ENCODE results near the gene WDR90.
"Not testable (repeated sequence)": the region's sequence is repeated elsewhere in the genome, so short reads cannot be mapped to it uniquely, and the experiment has no call there.

Gene WDR90

DNA sequence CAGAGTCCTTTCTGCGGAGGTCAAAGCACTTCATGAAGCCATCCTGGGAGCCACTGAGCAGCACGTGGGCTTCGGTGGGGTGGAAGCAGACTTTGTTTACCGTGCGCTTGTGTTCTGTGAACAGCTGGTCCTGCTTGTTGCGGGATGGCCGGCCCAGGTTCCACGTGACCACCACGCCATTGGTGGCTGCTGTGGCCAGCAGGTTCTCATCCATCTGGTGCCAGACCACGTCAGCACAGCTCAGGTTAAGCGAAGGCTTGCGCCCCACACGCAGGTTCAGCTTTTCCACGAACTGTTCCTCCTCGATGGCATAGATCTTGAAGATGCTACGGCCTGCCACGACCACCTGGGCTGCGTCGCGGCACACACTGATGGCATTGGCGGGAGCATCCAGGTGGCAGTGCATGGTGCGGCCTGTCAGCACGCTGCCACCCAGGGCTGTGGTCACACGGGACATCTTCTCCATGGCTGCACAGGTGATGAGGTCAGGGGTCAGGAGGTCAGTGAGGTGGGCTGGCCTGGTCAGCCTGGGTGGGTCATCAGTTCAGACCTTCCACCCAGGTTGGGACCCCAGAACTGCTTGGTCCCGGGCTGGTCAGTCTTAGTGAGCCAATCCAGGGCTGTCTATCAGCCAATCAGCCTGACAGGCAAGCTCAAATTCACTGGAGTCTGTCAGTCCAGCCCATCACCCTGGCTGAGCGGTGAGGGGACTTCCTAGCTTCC lies 40.2 kb downstream of the WDR90 start:
- no peak for ATAC-seq

DNA sequence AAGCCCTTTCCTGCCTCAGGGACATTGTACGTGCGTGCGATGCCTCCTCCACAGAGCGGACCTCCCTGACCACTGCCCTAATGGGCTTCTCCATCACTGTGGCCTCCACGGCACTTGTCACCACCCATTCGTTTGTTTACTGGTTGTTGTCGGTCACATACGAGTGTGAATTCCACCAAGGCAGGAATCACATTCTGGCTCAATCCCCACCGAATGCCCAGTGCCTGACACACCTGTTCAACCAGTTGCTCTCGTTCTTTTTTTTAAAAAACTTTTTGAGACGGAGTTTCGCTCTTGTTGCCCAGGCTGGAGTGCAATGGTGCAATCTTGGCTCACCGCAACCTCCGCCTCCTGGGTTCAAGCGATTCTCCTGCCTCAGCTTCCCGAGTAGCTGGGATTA lies 42.1 kb downstream of the WDR90 start:
- not testable (repeated sequence) for DNase-seq, ATAC-seq

More for the DNA sequence above, 40.2 kb downstream of the WDR90 start:
- no peak for DNase-seq

GRCh38 chr16:692356-693108 lies 43.4 kb downstream of the WDR90 start:
- ATAC-seq, result no peak
- DNase-seq, result no peak

DNA sequence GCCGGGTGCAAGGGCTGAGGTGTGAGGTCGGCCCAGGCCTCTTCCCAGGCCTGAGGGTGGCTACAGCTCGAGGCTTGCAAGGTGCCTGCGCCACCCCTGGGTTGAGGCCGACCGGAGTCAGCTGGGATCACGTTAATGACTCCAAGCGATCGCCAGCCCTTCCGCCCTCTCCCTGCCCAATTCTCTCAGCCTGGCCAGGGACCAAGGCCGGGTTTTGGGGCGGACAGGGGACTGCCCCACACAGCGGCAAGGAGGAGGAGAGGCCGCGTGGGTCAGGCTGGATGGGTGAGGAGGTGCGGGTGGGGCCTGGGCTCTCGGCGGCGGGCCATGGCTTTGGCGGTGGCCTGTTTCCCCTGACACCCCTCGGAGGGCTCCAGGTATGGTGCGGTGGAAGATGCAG lies 44.2 kb downstream of the WDR90 start:
- ATAC-seq (no peak), DNase-seq (no peak)

DNA sequence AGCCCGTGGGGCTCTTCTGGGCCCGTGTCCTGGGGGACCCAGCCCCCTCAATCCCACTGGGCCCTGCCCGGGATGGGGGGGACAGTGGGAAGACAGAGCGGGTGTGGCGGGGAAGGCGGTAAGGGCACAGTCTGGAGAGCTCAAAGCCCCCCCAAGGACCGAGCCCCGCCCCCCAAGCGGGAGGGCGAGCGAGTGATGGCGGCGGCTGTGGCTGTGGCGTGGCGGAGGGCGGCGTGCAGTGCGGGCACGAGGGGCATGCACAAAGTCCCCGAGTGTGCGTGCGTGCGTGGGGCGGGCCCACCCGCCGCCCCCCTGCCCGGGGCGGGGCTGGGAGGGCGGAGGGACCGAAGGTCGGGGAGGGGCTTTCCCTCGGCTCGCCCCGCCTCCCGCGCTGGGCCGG lies 44.6 kb downstream of the WDR90 start:
- DNase-seq (no peak), ATAC-seq (no peak)

GRCh38 chr16:694187-694862 lies 45.2 kb downstream of the WDR90 start:
- ATAC-seq, result no peak

DNA sequence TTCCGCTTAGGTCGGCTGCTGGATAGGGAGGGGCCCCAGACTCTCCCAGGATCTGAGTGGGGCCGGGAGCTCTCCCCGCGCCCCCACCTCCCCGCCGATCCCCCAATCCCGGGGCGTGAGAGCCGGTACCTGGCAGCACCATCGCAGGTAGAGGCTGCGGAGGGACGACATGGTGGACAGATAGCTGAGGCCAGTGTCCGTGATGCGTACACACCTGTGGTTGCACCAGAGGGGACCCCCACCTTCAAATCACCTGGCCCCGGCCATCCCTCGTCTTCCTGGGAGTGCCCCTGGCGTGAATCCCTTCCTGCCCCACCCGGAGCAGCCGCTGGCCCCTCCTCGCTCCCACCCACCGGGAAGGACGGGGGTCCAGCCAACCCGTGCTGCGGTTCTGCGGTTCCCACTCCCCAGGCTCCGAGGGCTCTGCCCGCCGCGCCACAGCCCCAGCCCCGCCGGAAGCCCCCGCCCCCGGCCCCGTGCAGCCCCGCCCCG lies 45.7 kb downstream of the WDR90 start:
- DNase-seq (no peak), ATAC-seq (no peak)

More at GRCh38 chr16:694187-694862, 45.2 kb downstream of the WDR90 start:
- DNase-seq, result no peak

DNA sequence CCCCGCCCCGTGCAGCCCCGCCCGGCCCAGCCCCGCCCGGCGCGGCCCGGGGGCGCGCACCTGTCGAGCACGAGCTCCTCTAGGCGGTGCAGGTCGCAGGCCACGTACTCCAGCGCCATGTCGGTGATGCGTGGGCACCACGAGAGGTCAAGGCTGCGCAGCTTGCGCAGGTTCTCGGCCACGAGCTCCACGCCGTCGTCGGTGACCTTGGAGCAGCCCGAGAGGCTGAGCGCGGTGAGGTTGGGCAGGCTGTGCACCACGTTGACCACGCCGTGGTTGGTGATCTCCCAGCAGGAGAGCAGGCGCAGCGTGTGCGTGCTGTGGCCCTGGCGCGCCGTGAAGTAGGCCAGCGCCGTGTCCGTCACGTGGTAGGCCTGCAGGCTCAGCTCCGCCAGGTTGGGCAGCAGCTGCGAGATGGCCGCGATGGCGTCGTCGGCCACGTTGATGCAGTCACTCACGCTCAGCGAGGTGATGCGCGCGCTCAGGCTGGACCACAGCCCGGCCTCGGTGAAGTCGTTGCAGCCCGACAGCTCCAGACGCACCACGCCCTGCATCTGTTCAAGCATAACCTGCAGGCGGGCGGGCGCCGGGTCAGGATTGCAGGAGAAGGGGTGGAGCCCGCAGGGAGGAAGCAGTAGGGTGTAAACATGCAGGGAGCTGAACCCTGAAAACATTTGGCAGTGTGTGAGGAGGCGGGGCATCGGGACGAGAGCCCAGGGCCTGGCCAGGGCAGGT lies 46.4 kb downstream of the WDR90 start:
- ATAC-seq (peak; percentile 76), DNase-seq (peak; percentile 76)

GRCh38 chr16:698911-699671 lies 49.9 kb downstream of the WDR90 start:
- no peak for ATAC-seq

DNA sequence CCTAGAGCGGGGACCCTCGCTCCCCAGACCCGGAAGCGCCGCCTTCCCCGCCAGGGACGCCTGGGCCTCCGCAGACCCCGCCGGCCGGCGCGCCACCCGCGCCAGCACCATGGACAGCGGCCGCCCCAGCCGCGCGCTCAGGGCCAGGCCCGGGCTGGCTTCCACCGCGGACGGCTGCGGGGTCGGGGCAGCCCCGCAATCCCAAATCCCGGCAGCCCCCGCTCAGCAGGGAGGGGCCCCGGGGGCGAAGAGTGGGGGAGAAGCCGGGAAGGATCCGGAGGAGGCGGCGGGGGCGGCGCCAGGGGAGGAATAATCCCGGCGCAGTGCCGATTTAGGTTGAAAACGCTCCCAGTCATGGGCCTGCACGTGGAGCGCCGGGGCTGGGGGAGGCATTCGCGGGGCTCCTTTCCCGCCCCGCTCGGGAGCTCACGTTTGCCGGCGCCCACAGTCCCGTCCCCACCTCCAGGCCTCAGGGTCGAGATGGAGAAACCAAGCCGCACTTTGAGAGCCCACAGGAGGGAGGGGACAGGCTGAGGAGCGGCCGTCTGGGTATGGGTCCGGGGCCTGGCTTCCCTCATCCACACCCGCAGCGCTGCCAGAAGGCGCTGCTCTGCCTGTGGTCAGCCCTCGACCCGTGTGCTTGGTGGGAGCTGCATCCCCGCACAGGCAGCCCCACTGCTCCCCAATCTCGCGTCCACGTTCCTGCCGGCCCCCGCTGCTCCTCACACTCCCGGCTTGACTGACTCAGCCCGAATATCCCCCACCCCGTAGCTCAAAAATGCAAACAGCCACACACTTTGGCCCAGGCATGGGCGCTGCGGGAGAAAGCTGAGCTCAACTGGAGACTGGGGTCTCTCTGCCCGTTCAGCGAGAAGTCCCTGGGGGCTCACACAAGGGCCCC lies 51.8 kb downstream of the WDR90 start:
- peak; percentile 62 for DNase-seq
- peak; percentile 42 for ATAC-seq

More at GRCh38 chr16:698911-699671, 49.9 kb downstream of the WDR90 start:
- DNase-seq, result no peak

DNA sequence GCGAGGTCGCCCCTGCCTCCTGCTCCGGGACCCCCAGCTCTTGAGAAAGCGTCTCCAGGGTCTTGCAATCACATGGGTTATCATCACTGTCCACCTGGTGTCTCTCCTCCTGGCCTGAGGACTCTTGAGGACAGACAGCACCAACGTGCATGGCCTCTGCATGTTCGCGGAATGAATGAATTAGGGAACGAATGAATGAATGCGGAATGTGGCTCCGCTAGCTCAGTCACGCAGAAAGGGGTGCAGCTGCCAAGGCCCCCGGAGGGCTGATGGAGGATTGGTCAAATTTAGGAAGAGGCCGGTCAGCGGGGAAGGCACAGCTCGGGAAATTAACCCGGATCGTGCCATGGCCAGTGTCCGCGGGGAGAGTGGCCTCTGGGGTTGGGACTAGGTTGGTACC lies 53.2 kb downstream of the WDR90 start:
- ATAC-seq (no peak), DNase-seq (no peak)

GRCh38 chr16:703406-703805 lies 54.2 kb downstream of the WDR90 start:
- DNase-seq, result no peak
- no peak for ATAC-seq

DNA sequence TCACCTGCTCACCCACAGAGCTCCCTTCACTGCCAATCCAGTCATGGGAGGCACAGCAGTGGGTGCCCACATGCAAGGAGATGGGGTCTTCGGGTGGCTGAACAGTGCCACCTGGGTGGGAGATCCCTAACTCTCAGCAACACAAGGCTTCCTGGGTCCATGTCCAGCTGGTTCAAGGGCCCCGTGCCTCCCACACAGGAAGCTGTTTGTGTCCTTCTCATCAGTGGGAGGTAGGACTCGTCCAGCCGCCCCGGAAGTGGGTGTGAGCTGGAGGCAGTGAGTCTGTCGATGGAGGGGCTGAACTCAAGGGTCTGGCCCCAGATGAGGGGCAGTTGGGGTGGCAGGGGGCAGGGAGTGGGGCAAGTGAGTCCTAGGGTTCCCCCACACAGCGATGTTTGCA lies 54.9 kb downstream of the WDR90 start:
- ATAC-seq (no peak), DNase-seq (no peak)

DNA sequence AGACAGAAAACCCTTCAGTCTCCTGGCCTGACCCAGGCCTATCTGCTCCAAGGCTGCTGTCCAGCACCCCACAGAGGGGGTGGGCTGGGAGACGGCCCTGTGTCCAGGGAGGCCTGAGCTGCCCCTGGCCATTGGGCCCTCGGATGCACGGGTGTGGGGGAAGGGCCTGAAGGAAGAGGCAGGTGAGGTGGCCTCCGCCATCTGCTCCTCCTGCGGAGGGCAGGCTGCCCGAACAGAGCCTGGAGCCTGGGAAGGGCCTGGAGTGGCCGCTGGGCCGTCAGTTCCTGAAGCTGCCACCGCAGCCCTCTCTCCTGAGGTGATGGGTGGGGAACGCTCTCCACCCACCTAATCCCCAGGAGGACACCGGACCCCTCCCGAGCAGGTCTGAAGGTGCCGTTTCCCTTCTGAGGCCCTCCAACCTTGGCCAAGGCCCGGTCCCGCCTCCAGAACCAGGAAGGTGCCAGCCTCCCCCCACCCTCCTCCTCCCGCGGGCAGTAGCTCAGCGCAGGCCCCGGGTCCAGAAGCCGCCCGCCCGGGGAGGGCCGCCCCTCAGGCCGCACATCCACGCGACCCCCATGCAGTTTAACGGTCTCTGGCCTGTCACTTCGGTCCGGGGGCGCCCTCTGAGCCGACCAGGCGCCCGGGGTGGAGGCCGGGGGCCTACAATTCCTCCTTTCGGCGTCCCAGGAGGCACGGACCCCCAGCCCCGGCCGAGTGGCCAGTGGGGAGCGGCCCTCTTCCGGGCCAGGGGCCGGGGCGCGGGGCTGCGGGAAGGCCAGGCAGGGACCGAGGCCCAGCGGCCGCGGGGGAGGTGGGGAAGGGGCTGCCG lies 55.6 kb downstream of the WDR90 start:
- ATAC-seq, result no peak
- no peak for DNase-seq

DNA sequence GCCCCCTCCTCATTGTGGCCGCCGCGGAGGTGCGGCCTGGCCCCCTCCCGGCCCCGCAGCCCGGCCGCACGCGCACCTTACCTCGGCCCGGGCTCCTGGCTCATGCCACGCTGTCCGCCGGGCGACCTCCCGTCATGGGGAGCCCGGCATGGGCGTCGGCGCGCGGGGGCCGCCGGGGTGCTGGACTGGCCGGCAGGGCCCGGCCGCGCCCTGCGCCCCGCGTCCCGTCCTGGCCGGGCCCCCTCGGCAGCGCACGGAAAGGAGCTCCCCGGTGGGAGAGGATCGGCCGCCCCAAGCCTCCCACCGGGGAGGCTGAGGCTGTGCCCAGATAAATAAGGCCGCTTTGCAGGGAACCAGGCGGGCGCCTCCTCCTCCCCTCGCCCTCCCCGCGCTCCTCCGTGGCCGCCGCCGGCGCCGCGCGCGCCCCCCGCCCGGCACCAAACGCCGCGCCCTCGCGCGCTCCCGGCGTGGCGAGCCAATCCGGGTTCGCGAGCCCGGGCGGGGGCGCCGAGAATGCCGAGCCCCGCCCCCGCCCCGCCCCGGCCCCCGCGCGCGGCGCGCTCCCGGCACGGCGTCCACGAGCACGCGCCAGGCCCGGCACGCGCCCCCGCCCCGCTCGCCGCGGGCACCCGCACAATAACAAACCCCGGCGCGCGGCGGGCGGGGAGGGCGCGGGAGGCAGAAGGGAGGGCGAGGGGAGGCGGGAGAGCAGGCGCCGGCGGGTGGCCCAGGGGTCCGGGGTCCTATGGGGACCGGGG lies 56.4 kb downstream of the WDR90 start, which contains the start of gene FBXL16:
TSS of gene FBXL16 (minus strand) at position 371 of the 758 bp plus-strand sequence. CDS start 8,396 bp downstream, outside the sequence.
- ATAC-seq (no peak), DNase-seq (no peak)

GRCh38 chr16:706189-707061 lies 57.3 kb downstream of the WDR90 start:
- no peak for DNase-seq
- ATAC-seq, result no peak

GRCh38 chr16:707062-707538 lies 57.9 kb downstream of the WDR90 start:
- no peak for DNase-seq

More at GRCh38 chr16:707062-707538, 57.9 kb downstream of the WDR90 start:
- no peak for ATAC-seq
